NB4 (cell line): ENCODE data around the gene CABLES1.

Experiments used
- CTCF ChIP-seq: IDR thresholded peaks from one replicate; pipeline ENCODE4 v1.5.1; 2012; ENCODE audit warnings: low read depth, low read length
- MAX ChIP-seq: IDR thresholded peaks from 2 replicates; pipeline ENCODE4 v1.6.1; 2011; ENCODE audit warnings: low read depth, low read length
- POLR2A ChIP-seq: IDR thresholded peaks from 2 replicates; pipeline ENCODE4 v1.6.1; 2011; ENCODE audit warnings: mild to moderate bottlenecking; ENCODE audit not compliant: insufficient read length; ENCODE audit errors: extremely low read depth

DNA sequence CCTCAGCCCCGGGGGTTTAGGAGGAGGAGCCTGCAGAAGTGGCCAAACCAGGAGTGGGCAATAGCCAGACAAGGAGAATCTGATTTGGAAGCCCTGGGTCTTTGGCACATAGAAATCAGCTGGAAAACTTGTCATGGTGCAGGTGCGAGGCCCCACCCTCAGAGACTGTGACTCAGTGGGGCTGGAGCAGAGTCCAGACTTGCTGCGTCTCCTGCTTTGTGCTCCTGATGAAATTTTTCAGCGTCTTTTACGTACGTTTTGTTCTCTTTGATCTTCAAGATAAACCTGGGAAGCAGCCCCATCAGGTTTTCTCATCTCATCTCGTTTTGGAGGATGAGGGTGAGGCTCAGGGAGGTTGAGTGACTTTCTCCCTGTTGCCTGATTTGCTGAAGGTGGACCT lies 114.1 kb downstream of the CABLES1 start:
- TF ChIP-seq CTCF (no peak), MAX (no peak), POLR2A (no peak)
